Left colon (tissue), 2 donors: ENCODE measurements around the gene ARRB1. TPM values are rescaled to one million over a fixed set of nuclear protein-coding genes. Genes with fewer than 3 reads are reported as not detected.
A peak's percentile ranks its signal among the peaks of the same experiment; 100 is the strongest.

Experiments used
- ATAC-seq: fragments of 200-7000 bp; cut with Tn5 transposase; one replicate; pipeline ENCODE4 v1.9.1; 2020; ENCODE audit warnings: mild to moderate bottlenecking, moderate library complexity
- DNase-seq, 2 donors: peaks; one replicate each; pipeline ENCODE4 v3.0.0-alpha.2; 2020
- intact Hi-C, 2 donors: fragments of 100-400 bp; cut with DNase I in 1 of 2; cut with micrococcal nuclease in 1 of 2; formaldehyde crosslinking; loops; one replicate each; pipeline versions ENCODE4 v1.11.2 to v1.14.0; 2022; cut with DNase I, micrococcal nuclease
- total RNA-seq, 2 donors: library from RNA; stranded (reverse); fragmentation: NEBNext Ultra II Directional; extraction: Animal tissue kit (Norgen Biotek cat#: 25700); gene quantifications; one replicate each; pipeline ENCODE4 v1.2.1, GENCODE V29; 2021
- donor health status: DM: no; HTN: no; CAD: no.
- donor health status: DM: yes; HTN: yes; CAD: no.

ARRB1 gene
- total RNA-seq, 2 donors from 2014 or later: 80.5 to 95.4 TPM

GRCh38 chr11:75271730-75272129 is 79.7 kb downstream of the ARRB1 start:
- intact Hi-C loops: loop anchor here in 1 of 2 donors (5.0 kb wide), 1 partner anchor 116 kb away; no protein-coding TSS in a partner anchor
- DNase-seq (peak in 1 of 2 donors; percentile 5), ATAC-seq (no peak)

DNA sequence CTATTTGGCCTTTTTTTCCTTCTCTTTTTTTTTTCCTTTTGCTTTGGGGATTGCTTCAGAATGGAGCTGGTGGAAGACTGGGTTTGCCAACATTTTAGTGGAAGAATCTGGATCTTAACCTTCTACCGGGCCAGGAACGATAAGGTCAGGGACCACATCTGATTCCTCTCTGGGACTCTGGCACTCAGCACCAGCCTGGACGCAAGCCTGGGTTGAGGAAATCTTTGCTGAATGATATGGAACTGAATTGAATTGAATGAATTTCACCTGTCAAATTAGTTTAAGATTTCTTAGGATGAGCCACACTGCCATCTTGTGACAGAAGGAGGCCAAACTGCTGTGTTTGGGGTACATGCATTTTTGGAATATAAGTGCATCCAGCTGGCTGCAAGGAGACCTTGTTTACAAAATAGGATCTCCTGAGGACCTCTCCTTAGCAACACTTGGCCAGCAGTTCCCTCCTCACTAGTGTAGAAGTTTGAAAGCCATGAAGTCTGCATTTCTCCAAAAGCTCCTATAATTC is 80.5 kb downstream of the ARRB1 start:
- peak in 1 of 2 donors; percentile 17 for DNase-seq
- intact Hi-C loops: loop anchor here in 1 of 2 donors (5.0 kb wide), 1 partner anchor 116 kb away; no protein-coding TSS in a partner anchor
- no peak for ATAC-seq

GRCh38 chr11:75269896-75270295 is 81.6 kb downstream of the ARRB1 start:
- DNase-seq: peak in 1 of 2 donors; percentile 3
- ATAC-seq: no peak
- intact Hi-C loops: loop anchor here in 1 of 2 donors (5.0 kb wide), 1 partner anchor 117 kb away; no protein-coding TSS in a partner anchor

GRCh38 chr11:75269367-75269660 is 82.1 kb downstream of the ARRB1 start:
- ATAC-seq: no peak
- intact Hi-C loops: no loop called here
- DNase-seq: no peak

DNA sequence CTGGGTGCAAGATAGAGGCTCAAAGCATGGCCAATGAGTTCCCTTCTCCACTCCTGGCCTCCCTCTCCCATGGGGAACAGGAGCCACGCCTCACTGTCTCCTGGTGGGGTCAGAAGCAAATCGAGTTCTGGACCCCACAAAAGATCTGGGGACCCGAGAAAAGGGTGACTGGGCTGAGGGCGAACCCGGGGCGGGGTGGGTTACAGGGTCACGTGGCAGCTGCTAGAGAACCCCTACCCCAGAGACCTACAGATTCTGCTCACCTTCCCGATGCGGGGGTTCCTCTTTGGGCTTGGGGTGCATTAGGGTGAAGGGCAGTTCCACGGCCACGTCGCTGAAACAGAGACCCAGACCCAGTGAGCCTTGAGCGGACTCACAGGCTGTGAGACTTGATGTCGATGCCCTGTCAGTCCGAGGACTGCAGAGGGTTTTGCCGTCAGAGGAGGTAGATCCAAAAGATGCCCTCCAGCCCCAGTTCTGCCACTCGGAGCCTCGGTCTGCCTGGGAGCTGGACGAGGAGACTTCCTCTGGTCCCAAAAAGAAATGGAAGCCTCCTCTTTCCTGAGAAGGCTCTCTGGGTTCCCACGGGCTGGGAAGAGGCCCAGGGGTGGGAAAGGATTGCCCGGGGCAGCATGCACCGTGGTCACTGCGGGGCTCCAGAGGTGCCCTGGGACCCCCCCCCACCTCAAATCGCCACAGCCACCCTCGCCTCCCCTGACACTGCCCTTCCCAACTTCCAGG is 82.7 kb downstream of the ARRB1 start:
- no peak for ATAC-seq
- intact Hi-C loops: no loop called here
- peak in 1 of 2 donors; percentile 21 for DNase-seq

DNA sequence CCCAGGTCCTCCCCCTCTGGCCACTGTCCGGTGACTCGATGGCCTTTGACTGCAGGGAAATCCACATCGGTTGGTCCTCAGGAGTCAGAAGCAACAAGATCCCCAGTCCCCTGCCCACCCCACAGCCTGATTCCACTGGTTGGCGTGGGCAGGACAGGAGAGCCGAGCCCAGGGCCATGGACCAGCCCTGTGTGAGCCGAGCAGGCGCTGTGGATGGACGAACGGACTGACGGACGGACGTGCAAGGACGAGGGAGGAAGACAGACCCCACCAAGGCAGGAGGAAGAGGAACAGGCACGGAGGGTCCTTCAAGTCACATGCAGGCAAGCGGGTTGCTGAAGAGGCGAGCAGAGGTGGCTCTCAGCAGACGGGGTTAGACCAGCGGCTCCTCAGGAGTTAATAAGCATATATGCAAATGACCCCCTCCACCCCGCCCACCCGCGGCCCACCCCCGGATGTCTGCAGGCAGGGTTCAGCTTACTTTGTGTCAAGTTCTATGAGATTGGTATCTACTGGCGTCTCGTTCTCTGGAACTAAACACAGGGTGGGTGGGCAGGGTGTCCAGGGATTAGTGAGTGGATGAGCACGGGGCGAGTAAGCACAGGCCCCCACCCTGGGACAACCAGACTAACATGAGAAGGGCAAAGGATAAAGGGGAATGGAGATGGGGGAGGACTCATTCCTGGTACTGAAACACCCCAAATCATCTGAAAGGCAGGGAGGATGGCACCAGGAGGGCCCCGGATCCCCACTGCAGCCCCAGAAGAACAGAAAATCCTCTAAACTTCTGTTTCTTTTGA is 84.1 kb downstream of the ARRB1 start:
- ATAC-seq (no peak), DNase-seq (peak in 1 of 2 donors; percentile 19)
- intact Hi-C loops: no loop called here

DNA sequence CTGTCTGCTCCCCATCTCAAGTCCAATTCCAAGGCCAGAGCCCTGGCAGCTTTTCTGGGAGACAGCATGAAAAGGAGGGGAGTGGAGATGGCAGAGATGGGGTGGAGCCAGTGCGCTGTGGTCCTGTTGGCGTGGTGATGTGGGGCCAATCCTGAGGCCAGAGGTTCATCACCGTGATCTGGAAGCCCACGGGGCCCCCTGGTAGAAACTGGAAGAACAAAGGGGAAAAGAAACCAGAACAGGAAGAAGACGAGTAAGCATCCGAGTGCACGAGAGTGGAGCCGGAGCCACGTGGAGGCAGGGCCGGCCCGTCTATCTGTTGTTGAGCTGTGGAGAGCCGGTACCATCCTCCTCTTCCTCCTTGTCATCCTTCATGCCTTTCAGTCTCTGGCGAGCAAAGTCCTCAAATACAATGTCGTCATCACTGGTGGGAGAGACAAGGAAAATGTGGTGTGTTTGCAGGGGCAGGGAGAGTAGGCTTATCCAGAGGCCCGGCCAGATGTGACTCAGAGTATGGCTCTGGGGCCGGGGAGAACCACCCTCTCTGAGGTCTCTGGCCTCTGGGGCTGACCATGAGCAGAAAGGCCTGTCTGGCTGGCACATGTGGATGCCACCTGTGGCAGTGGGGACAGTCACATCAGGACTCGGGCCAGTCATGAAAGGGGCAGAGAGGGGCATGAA is 85.5 kb downstream of the ARRB1 start:
- intact Hi-C loops: no loop called here

GRCh38 chr11:75264971-75265370 is 86.5 kb downstream of the ARRB1 start:
- DNase-seq (peak in 1 of 2 donors; percentile 14), ATAC-seq (no peak)
- intact Hi-C loops: no loop called here

More for the DNA sequence above, 85.5 kb downstream of the ARRB1 start:
- peak in 1 of 2 donors; percentile 24 for DNase-seq
- ATAC-seq: no peak

DNA sequence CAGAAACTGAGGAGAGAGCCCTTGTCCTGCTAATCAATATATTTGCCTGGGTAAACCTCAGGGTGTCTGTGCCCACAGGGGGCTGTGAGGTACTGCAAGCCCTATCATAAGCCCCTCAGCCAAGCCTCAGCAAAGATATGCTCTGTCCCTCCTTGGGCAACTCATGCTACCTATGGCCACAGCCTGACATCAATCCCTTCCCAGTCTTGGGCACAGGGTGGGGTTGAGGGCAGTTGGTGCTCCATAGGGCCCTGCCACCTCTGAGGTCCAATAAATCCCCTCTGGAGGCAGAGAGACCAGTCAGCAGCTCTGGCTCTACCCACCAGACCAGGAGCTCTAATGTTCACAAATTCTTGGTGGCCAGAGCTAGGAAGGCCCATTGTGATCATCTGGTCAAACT is 87.1 kb downstream of the ARRB1 start:
- intact Hi-C loops: no loop called here
- peak; percentile 5 for ATAC-seq
- peak in 1 of 2 donors; percentile 13 for DNase-seq

DNA sequence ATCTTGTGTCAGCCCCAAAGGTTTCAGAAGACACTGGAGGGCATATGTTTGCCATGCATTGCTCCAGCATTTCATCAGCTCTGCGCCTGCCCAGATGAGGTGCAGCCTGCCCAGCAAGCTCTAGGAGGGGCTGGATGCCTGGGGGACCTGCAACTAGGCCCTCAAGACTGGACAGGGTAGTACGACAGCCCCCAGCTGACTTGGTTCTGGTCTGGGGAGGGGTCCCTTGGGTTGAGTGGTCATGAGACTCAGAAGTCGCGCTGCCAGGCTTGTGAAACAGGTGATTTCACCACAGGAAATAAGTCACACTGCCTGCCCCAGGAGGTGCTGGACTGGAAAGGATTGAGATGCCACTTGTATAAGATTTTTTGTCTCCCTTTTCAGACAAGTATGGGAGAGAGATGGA is 87.5 kb downstream of the ARRB1 start:
- ATAC-seq (peak; percentile 6), DNase-seq (peak in 1 of 2 donors; percentile 22)
- intact Hi-C loops: no loop called here

DNA sequence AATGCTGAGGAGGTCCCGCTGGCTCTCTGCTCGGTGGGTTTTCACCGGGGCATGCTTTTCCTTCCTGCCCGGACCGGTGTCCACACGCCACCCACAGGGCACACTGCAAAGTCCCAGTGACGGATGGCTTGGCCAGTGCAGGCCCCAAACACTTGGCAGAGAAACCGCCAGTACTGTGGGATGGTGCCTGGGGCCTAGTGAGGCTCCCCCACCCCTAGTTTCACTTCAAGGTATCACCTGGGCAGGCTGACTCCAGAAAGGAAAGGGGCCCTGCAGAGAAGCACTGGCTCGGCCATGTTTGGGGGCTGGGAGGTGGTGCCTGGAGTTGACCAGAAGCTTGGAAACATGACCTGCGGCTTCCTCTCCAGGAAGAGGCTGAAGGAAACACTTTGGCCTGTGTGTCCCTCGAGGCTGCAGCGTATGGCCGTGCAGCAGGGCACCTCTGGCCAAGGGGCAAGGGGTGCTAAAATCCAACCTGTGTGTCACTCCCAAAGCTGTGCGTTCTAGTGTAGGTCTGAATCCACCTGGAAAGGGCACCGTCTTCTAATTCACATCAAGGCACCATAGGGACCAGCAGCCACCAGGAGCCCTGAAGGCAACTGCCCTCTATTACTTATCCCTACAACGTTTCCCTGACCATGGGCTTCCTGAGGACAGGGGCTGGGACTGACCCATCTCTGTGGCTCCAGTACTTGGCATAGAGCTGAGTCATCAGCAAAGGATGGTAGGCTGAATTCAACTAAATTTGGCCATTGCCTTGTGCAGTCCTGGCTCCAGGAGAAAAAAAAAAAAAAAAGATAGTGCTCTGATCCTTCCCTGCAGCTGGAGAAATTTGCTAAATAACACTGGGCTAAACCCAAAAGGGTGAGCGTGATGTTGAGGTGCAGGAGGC is 88.3 kb downstream of the ARRB1 start:
- ATAC-seq (peak; percentile 18), DNase-seq (peak in 1 of 2 donors; percentile 22)
- intact Hi-C loops: no loop called here

DNA sequence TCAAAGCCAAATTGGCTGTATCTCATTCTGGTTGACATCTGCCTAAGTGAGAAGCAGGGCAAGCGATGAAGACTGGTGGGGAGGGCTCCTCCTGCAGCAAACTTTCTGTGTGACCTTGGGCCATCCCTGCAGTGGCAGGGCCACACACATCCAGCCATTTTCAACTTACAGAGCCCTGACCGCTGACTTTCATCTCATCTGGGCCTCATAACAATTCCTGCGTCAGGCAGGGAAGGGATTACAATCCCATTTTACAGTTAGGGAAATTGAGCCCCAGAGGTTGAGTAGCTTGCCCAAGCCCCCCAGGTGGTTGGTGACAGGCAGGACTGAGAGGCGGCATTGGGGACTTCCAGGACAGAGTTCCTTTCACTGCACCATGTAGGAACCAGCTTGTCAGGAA is 89.0 kb downstream of the ARRB1 start:
- peak in 1 of 2 donors; percentile 1 for DNase-seq
- intact Hi-C loops: no loop called here
- ATAC-seq: peak; percentile 5

DNA sequence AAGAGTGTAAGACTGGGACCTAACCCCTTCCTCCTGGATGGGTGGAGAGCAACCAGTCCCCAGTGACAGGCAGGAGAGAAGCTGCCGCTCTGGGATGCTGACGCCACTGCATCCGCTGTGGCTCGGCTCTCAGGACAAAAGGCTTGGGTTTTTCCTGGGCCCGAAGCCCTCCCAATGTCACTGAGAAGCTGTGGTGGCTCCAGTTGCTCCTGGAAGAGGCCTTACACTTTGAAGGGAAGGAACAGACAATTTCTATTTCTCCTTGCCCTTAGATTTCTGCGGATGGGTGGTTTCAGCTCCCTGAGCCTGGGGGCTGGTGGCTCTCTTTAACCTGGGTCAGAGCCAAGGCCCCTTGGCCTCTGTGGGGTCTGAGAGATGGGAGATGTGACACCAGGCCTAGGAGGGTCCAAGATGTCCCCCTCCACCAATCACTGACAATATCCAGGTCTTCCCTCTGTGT is 89.5 kb downstream of the ARRB1 start:
- DNase-seq (peak in 1 of 2 donors; percentile 22), ATAC-seq (peak; percentile 5)
- intact Hi-C loops: no loop called here

DNA sequence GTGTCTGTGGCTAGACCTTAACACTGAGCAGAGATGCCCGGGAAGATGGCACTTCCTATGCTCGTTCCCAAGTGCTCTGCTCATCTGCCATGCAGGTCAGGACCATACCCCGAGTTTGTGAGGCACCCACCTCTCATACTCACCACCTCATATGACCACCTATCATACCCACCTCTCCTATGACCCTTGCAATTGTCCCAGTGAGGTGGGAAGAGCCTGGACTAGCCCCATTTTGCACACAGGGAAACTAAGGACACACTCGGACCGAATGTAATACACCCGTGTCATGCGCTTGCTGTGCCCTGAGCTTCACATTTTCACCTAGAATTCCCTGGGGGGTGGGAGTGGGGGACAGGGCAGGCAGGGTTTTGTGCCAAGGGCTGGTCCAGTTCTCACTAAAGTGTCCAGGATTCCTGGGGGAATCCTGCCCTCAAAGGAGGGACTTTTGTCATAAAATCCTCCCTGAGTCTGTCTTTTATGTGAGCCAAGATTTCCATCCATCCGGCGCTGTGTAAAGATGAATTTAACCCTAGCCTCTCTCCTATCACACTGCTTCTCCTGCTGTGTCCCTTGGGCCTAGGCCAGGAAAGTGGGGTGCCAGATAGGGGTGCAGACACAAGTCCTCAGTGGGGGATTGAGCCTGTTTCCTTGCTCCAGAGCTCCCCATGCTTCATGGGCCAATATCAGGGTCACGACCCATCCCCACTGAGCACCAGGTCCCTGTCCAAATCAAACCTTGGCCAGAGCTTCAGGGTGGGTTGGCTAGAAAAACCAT is 90.9 kb downstream of the ARRB1 start:
- peak in 1 of 2 donors; percentile 20 for DNase-seq
- ATAC-seq: peak; percentile 3
- intact Hi-C loops: no loop called here

GRCh38 chr11:75254326-75254725 is 97.1 kb downstream of the ARRB1 start:
- intact Hi-C loops: no loop called here
- DNase-seq (no peak), ATAC-seq (no peak)

- ATAC-seq (no peak), DNase-seq (peak in 1 of 2 donors; percentile 2)
- intact Hi-C loops: loop anchor here (5.0 to 10.0 kb wide), 3 partner anchors 107 to 315 kb away; no protein-coding TSS in a partner anchor
Measured at GRCh38 chr11:75249704-75250103, 101.8 kb downstream of the ARRB1 start.

DNA sequence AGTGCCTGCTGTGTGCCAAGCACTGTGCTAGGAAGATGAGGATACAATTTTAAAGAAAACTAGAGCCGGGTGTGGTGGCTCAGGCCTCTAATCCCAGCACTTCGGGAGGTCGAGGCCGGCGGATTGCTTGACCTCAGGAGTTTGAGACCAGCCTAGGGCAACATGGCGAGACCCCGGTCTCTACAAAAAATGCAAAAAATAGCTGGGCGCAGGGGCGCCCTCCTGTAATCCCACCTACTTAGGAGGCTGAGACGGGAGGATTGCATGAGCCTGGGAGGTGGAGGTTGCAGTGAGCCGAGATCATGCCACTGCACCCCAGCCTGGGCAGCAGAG is 102.6 kb downstream of the ARRB1 start:
- no peak for DNase-seq
- intact Hi-C loops: loop anchor here (5.0 to 10.0 kb wide), 3 partner anchors 107 to 314 kb away; no protein-coding TSS in a partner anchor
- no peak for ATAC-seq
